Stomach (tissue), 4 donors: ENCODE results near the gene CLIC5.

Source experiments
- POLR2A ChIP-seq, 4 donors: fragments of 450-650 bp; IDR thresholded peaks; one replicate each; pipeline ENCODE4 v1.6.1; 2016; ENCODE audit warnings: antibody characterized with exemption in 4 of 4, control low read depth in 2 of 4, mild to moderate bottlenecking in 1 of 4, moderate library complexity in 1 of 4
- POLR2AphosphoS5 ChIP-seq, 3 donors: sonication (generic); formaldehyde crosslinking; IDR thresholded peaks; one replicate each; pipeline ENCODE4 v1.6.1; 2016; ENCODE audit warnings: antibody characterized with exemption in 3 of 3
- TF ChIP-seq, protein P1 (sequence below), 7 experiments: fragments of 450-650 bp in 4 of 7; fragments of 200-600 bp in 3 of 7; sonication (generic) in 3 of 7; IDR thresholded peaks; one replicate each; pipeline ENCODE4 v1.5.1; 2016 to 2019; ENCODE audit warnings: antibody characterized with exemption in 7 of 7, control low read depth in 2 of 7, mild to moderate bottlenecking in 1 of 7

GRCh38 chr6:46014046-46014445, 1.6 kb downstream of the CLIC5 start:
- TF ChIP-seq, protein P1, sequence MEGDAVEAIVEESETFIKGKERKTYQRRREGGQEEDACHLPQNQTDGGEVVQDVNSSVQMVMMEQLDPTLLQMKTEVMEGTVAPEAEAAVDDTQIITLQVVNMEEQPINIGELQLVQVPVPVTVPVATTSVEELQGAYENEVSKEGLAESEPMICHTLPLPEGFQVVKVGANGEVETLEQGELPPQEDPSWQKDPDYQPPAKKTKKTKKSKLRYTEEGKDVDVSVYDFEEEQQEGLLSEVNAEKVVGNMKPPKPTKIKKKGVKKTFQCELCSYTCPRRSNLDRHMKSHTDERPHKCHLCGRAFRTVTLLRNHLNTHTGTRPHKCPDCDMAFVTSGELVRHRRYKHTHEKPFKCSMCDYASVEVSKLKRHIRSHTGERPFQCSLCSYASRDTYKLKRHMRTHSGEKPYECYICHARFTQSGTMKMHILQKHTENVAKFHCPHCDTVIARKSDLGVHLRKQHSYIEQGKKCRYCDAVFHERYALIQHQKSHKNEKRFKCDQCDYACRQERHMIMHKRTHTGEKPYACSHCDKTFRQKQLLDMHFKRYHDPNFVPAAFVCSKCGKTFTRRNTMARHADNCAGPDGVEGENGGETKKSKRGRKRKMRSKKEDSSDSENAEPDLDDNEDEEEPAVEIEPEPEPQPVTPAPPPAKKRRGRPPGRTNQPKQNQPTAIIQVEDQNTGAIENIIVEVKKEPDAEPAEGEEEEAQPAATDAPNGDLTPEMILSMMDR (IDR thresholded peaks at IDR 0.05): no peak
- TF ChIP-seq POLR2A (IDR thresholded peaks at IDR 0.05): no peak
- TF ChIP-seq POLR2AphosphoS5 (IDR thresholded peaks at IDR 0.05): no peak
